GM19438 (cell line): ENCODE data around the gene CIT.
"Not testable (repeated sequence)": the region's sequence is repeated elsewhere in the genome, so short reads cannot be mapped to it uniquely, and the experiment has no call there.

Source experiments
- ATAC-seq: cut with Tn5 transposase; IDR thresholded peaks from one replicate; pipeline ENCODE4 v1.9.1; 2021; ENCODE audit warnings: low read depth; ENCODE audit not compliant: unreplicated experiment

The CIT gene

GRCh38 chr12:119746169-119746568, 131.0 kb downstream of the CIT start:
- ATAC-seq: no peak

GRCh38 chr12:119744900-119745606, 132.1 kb downstream of the CIT start:
- no peak for ATAC-seq

- ATAC-seq: no peak
Measured at GRCh38 chr12:119742700-119743099, 134.4 kb downstream of the CIT start.

GRCh38 chr12:119740830-119741229, 136.3 kb downstream of the CIT start:
- ATAC-seq: no peak

- no peak for ATAC-seq
Measured at GRCh38 chr12:119735079-119735478, 142.0 kb downstream of the CIT start.

GRCh38 chr12:119730381-119730780, 146.7 kb downstream of the CIT start:
- ATAC-seq: no peak

GRCh38 chr12:119729871-119730270, 147.2 kb downstream of the CIT start:
- ATAC-seq: no peak

- no peak for ATAC-seq
Measured at GRCh38 chr12:119728444-119728745, 148.7 kb downstream of the CIT start.

GRCh38 chr12:119727600-119728443, 149.3 kb downstream of the CIT start:
- ATAC-seq: no peak

- ATAC-seq: no peak
Measured at GRCh38 chr12:119725523-119725922, 151.6 kb downstream of the CIT start.

GRCh38 chr12:119721306-119721705, 155.8 kb downstream of the CIT start:
- ATAC-seq: no peak

- no peak for ATAC-seq
Measured at GRCh38 chr12:119720349-119720748, 156.8 kb downstream of the CIT start.

GRCh38 chr12:119718141-119718540, 159.0 kb downstream of the CIT start:
- no peak for ATAC-seq

- ATAC-seq: no peak
Measured at GRCh38 chr12:119715268-119715620, 161.9 kb downstream of the CIT start.

- ATAC-seq: no peak
Measured at GRCh38 chr12:119714614-119715267, 162.4 kb downstream of the CIT start.

GRCh38 chr12:119713551-119714031, 163.5 kb downstream of the CIT start:
- ATAC-seq: no peak

GRCh38 chr12:119712721-119713120, 164.4 kb downstream of the CIT start:
- no peak for ATAC-seq

GRCh38 chr12:119711693-119712092, 165.4 kb downstream of the CIT start:
- no peak for ATAC-seq

- ATAC-seq: no peak
Measured at GRCh38 chr12:119710965-119711551, 166.1 kb downstream of the CIT start.

- ATAC-seq: no peak
Measured at GRCh38 chr12:119710374-119710964, 166.7 kb downstream of the CIT start.

- not testable (repeated sequence) for ATAC-seq
Measured at GRCh38 chr12:119706427-119706826, 170.7 kb downstream of the CIT start.
